ENCODE data around the gene NUDT4. TPM values are rescaled to one million over a fixed set of nuclear protein-coding genes. Genes with fewer than 3 reads are reported as not detected.

The NUDT4 gene
- polyA plus RNA-seq, 1 of the 3 experiments (the other 2 are of a cell fraction) = 19.8 TPM

GRCh38 chr12:93335603-93336162 is 42.0 kb upstream of the NUDT4 start:
- Histone ChIP-seq H3K27ac (ENCODE audit: low read depth in 2 of 2, low read length in 1 of 2) (peak overlapping the region in 1 of 2 experiments; percentile 61; a peak in 2 of 4 replicates), H3K4me3 (ENCODE audit: low read depth in 2 of 2, low read length in 1 of 2) (no peak overlapping the region), H3K9me2 (no peaks in the 10 kb centered on the region), H3K9ac (no peak overlapping the region; the same call in 1 of the 2 replicates), H3K4me2 (peak overlapping the region; percentile 61; the same call in 1 of the 2 replicates), H3K9me3 (no peaks in the 10 kb centered on the region), H3K79me2 (ENCODE audit: insufficient read depth) (no peaks in the 10 kb centered on the region), H3K4me1 (ENCODE audit: control insufficient read depth in 1 of 2, insufficient read depth in 2 of 2, low read depth in 1 of 2, low read length in 1 of 2) (no peaks in the 10 kb centered on the region; a peak in 1 of 4 replicates), H3K27me3 (ENCODE audit: insufficient read depth) (no peaks in the 10 kb centered on the region), H2AFZ (ENCODE audit: low read depth) (no peak overlapping the region), H4K20me1 (ENCODE audit: insufficient read depth) (no peaks in the 10 kb centered on the region), H3K36me3 (replicated peaks in 1 of 2; ENCODE audit: control insufficient read depth in 1 of 2, insufficient read depth in 2 of 2, low read length in 1 of 2) (no peaks in the 10 kb centered on the region), H3F3A (replicated peaks; ENCODE audit: insufficient read depth) (peaks cover under 1% of the 10 kb centered on the region)
- CTCF ChIA-PET = no interaction called here
- no peak for DNase-seq
- 91% methylated on average over 9 of the region's 9 CpGs for WGBS (ENCODE audit: low lambda C conversion rate)
- TF ChIP-seq REST (IDR thresholded peaks at IDR 0.05; ENCODE audit: low read depth, low read length) = no peak
- no peak for TF ChIP-seq IRF3 (IDR thresholded peaks at IDR 0.05; ENCODE audit: low read depth, low read length)
- TF ChIP-seq CTCF (IDR thresholded peaks at IDR 0.05) = no peak
- no peak for TF ChIP-seq RXRA (IDR thresholded peaks at IDR 0.05; ENCODE audit: borderline replicate concordance, low read depth)
- POLR2A ChIA-PET = no interaction called here

GRCh38 chr12:93336291-93336741 is 41.4 kb upstream of the NUDT4 start:
- no peaks in the 10 kb centered on the region for H3K79me2 ChIP-seq (ENCODE audit: insufficient read depth)
- WGBS (ENCODE audit: low lambda C conversion rate) = 37% methylated on average over 4 of the region's 4 CpGs
- TF ChIP-seq MEF2A (IDR thresholded peaks at IDR 0.05; ENCODE audit: borderline replicate concordance, low read depth) (peak; percentile 81), TAF1 (IDR thresholded peaks at IDR 0.05; ENCODE audit: borderline replicate concordance, low read depth, low read length) (no peak), GABPA (IDR thresholded peaks at IDR 0.05; ENCODE audit: low read depth) (no peak), FOXJ3 (CRISPR knock-in tag; IDR thresholded peaks at IDR 0.05) (no peak), GATA2 (CRISPR knock-in tag; IDR thresholded peaks at IDR 0.05) (no peak), PBX3 (IDR thresholded peaks at IDR 0.05) (no peak), USF2 (IDR thresholded peaks at IDR 0.05; ENCODE audit: borderline replicate concordance, low read depth, low read length) (no peak), POLR2AphosphoS5 (IDR thresholded peaks at IDR 0.05; ENCODE audit: low read depth, low read length) (no peak), YY1 (IDR thresholded peaks at IDR 0.05; ENCODE audit: low read depth) (no peak), EP300 (IDR thresholded peaks at IDR 0.05; ENCODE audit: borderline replicate concordance in 1 of 2, low read depth in 1 of 2, low read length in 1 of 2) (peak in 1 of 2 experiments; percentile 25; a peak in 1 of 4 replicates)
- no peaks in the 10 kb centered on the region for H3K9me3 ChIP-seq
- H3K9ac ChIP-seq = no peak overlapping the region; the same call in 1 of the 2 replicates
- H2AFZ ChIP-seq (ENCODE audit: low read depth) = peak overlapping the region; percentile 42; the same call in 1 of the 2 replicates
- no peak for DNase-seq
- CTCF ChIA-PET = no interaction called here
- POLR2A ChIA-PET = no interaction called here
- peak overlapping the region; percentile 61; the same call in 1 of the 2 replicates for H3K4me2 ChIP-seq
- H3K9me2 ChIP-seq = no peaks in the 10 kb centered on the region
- no peaks in the 10 kb centered on the region; a peak in 1 of 4 replicates for H3K4me1 ChIP-seq (ENCODE audit: control insufficient read depth in 1 of 2, insufficient read depth in 2 of 2, low read depth in 1 of 2, low read length in 1 of 2)
- no peaks in the 10 kb centered on the region for H3K27me3 ChIP-seq (ENCODE audit: insufficient read depth)
- no peaks in the 10 kb centered on the region for H3F3A ChIP-seq (replicated peaks; ENCODE audit: insufficient read depth)
- H3K4me3 ChIP-seq (ENCODE audit: low read depth in 2 of 2, low read length in 1 of 2) = no peak overlapping the region
- H3K27ac ChIP-seq (ENCODE audit: low read depth in 2 of 2, low read length in 1 of 2) = peak overlapping the region in 1 of 2 experiments; percentile 61; a peak in 2 of 4 replicates
- no peaks in the 10 kb centered on the region for H4K20me1 ChIP-seq (ENCODE audit: insufficient read depth)
- no peaks in the 10 kb centered on the region for H3K36me3 ChIP-seq (replicated peaks in 1 of 2; ENCODE audit: control insufficient read depth in 1 of 2, insufficient read depth in 2 of 2, low read length in 1 of 2)

All from SK-N-SH (cell line).